ENCODE data around the gene EEF1AKMT3.
"Not testable (repeated sequence)": the region's sequence is repeated elsewhere in the genome, so short reads cannot be mapped to it uniquely, and the experiment has no call there.

Gene EEF1AKMT3

DNA sequence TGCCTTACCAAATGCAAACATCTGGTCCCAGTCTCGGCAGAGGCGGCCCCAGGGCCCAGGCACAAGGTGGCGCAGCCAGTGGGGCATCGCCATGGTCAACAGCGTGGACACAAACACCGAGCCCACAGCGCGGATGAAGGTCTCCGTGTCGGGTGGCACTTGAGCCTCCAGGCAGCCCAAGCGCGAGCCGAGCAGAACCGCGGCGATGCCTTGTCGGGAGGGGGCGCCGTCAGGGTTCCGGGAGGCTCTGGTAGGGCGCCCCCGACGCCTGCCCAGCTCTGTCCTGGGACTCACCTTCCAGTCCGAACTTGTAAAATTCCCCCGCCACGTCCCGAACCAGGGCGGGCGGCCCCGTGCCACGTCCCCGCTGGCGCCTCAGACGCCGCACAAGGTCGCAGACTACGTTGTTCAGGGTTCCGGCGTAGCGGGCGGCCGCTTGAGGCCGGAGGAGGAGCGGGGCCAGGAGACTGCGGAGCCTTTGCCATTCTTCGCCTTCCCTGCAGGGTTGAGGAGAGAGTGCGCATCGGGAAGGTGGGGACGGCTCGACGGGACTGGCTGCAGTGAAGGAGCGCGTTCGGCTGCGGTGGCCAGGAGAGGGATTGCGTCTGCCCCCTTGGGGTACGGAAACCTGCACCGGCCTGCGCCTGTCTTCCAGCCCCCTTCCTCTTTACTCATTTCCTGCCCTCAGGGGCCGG, 7.3 kb upstream of the EEF1AKMT3 start:
- DNase-seq (ENCODE audit: low read depth in 2 of 2): peak in 1 of 2 donors; percentile 35

DNA sequence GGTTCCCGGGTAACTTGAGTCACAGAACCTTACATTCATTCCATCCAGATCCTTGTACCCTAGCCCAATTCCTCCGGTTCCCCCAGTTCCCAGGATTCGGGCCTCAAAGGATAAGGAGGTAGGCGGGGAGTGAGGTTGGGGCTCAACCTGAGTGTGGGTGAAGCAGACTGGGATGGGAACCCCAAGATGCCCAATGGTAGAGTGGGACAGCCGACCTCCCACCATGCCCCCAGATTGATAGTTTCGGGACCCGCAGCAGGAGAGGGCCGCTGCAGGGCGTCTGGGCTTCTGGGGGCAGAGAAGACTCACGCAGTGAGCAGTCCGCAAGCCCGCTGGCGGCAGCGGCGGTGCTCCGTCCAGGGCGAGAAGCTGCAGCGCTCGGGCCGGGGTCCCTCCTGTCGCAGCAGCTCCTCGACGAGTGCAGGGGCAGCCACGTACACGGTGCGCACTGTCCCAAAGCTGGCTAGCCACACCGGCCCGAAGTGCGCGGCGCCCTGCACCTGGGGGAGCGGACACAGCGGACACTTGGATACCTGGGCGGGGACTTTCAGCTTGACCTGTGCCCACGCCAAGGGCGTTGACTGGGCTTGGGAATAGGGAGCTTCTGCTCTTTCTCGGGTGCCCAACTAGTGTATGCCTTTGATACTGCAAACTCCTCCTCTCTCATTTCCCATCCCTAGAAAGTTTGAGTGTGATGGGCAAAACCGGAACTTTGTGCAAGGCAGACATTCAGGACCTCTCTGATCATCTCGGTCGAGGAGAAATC, 6.5 kb upstream of the EEF1AKMT3 start:
- DNase-seq (ENCODE audit: low read depth in 2 of 2): no peak

DNA sequence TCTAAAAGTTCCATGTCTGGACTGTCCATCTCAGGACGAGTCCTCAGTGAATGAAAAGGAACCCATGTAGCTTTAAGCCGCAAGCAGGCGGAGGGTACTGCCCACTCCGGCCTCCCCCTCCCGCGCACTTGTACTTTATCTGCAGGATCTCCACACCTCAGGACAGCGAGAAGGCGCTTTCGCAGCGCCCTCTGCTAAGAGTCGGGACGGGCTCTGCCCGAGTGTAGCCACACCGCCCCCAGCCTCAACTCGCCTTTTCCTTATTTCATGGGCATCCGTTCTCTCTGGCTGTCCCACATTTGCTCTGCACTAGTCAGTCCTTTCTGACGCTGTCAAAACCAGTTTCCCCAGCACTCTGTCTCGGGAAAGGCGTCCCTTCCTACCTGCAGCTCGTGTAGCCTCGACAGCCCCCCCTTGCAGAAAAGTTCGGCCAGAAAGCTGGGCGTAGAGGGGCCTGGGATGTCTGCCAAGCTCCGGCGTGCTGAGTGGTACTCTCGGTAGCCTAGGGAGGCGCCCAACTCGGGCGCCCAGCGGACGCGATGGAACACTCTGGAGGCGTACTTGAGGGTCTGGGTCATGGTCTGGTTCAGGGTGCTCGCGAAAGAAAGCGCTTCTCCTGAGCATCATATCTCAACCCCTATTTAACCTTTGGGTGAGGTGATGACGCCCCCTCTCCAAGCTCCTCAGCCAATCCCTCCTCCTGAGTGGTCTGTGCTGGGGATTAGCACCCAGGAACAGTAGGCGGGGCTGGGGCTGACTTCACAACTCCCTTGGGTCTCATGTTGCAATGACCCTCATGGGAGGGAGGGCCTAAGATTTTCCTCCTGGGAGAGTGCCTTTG, 5.7 kb upstream of the EEF1AKMT3 start, which contains the start of gene CYP27B1:
CYP27B1 (minus strand) TSS at position 615 of the 841 bp plus-strand sequence; CDS start at position 578, 37 bp downstream.
- DNase-seq (ENCODE audit: low read depth in 2 of 2): no peak

DNA sequence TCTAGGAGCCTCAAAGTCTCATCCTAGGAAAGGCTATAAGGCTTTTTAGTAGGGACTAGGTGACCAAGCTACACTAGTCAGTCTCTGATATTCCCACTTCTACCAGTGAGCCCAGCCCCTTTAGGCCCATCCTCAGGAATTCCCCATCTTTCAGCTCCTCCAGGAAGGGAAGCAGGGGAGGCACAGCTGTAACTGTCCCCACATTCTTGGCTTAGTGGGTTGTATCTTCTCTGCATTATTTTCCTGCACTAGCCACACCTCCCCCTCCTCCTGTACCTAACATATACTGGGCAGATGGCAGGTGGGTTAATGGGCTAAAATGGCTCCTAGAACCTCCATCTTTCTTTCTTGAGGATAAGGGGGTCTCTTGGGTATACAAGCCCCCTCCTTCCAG, 5.1 kb upstream of the EEF1AKMT3 start:
- no peak for DNase-seq (ENCODE audit: low read depth in 2 of 2)

DNA sequence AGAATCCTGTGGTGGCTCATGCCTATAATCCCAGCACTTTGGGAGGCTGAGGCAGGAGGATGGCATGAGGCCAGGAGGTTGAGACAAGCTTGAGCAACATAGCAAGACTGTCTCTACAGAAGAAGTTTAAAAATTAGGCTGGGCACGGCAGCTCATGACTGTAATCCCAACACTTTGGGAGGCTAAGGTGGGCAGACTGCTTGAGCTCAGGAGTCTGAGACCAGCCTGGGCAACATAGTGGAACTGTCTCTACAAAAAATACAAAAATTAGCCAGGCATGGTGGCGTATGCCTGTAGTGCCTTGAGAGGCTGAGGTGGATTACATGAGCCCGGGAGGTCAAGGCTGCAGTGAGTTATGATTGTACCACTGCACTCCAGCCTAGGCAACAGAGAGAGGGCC, 4.5 kb upstream of the EEF1AKMT3 start:
- DNase-seq (ENCODE audit: low read depth in 2 of 2): no peak

DNA sequence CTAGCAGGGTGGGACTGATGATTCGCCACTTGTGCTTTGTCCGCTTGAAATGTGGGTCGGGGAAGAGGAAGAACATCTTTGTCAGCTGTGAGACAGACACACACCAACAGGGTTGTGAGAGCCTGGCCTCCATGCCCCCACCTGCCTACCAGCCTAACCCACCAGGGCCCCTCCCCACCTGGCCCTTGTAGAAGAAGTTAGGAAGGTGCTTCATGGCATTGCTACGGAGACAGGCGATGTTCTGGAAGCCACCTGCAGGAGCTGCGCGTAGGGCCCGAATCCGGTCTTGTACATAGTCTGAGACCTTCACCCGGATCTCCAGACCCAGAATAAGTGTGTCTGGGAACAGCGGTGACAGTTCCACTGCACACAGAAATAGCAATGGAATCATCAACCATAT, 2.8 kb upstream of the EEF1AKMT3 start:
- DNase-seq (ENCODE audit: low read depth in 2 of 2): no peak

DNA sequence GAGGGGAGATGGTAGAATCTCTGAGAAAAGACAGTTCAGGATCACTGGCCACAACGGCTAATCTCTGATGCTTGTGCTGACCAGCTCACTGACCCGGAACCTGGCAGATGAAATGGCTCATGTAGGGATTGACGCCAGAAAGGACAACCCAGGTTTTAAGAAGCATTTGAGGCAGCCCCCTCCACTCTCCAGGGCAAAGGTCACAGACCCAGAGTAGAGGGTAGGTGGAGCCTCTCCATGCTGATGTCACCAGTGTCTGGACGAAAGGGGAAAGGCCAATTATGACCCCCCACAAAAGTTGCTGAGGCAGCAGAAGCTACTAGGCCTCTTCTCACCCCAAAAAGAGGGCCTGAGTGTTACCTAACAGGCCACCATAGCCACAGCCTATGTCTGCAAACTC, 1.7 kb upstream of the EEF1AKMT3 start:
- DNase-seq (ENCODE audit: low read depth in 2 of 2): no peak

DNA sequence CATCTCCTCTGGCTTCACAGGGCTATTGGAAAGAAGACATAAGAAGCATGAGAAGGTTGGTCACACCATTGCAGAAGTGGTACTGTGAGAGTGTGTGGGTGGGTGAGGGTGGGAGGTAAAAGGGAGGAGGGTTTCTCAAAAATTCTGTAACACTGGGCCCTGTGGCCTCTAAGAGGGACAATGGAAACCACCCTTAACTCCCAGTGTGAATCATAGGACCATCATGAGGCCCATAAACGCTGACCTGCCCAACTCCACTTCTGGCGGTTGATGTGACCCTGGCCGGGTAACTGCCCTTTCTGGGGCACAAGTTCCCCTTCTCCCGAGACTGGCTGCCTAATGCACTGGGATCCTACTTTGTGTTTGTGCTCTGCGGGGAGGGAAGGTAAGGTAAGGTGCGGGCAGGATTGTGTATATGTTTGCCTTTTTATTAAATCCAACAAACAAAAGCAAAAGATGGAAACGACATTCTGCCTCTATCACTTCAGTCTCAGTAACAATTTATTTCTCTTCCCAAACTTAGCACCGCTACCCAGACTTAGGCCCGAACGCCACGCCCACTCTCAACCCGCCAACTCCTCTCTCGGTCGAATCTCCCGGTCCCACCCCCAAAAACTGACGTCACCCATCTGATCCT, 1.1 kb upstream of the EEF1AKMT3 start:
- DNase-seq (ENCODE audit: low read depth in 2 of 2): peak; percentile 75 to 87

DNA sequence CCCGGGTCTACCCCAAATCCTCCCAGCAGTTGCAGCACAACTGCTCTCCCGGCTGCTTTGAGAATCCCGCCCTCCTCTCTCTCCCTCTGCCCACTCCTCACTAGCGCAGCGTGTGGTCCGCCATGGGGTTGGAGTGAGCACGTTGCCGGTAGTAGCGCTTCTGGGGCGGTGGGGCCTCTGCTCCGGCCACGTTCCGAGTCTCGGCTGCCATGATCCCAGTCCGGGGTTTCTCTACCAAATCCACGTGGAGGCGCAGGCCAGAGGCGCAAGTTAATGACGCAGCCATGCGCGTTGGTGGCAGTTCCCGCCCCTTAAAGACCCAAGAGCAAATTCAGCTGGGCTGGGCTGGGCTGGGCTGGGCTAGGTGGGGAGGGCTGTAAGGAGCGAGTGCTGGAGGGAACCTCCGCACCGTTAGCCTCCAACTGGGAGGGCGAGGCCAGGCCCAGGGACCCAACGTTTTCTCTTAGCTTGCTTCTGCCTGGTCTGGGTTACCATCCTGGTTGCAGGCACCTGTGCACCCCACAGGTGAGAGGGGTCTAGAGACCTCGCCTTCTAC, 463 bp upstream of the EEF1AKMT3 start, which contains the start of gene METTL1:
METTL1 (minus strand) TSS at position 233 of the 556 bp plus-strand sequence; CDS start at position 211, 22 bp downstream.
- DNase-seq (ENCODE audit: low read depth in 2 of 2): peak; percentile 85 to 93

DNA sequence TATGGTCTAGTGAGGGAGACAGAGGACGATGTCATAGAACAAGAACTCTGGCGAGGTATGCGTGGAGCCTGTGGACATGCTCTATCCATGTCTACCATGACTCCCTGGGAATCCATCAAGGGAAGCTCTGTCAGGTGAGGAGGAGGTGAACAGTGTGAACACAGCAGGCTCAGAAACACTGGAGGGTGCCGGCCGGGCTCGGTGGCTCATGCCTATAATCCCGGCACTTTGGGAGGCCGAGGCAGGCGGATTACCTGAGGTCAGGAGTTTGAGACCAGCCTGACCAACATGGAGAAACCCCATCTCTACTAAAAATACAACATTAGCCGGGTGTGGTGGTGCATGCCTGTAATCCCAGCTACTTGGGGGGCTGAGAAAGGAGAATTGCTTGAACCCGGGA, 2.2 kb downstream of the EEF1AKMT3 start:
- DNase-seq (ENCODE audit: low read depth in 2 of 2): not testable (repeated sequence)

DNA sequence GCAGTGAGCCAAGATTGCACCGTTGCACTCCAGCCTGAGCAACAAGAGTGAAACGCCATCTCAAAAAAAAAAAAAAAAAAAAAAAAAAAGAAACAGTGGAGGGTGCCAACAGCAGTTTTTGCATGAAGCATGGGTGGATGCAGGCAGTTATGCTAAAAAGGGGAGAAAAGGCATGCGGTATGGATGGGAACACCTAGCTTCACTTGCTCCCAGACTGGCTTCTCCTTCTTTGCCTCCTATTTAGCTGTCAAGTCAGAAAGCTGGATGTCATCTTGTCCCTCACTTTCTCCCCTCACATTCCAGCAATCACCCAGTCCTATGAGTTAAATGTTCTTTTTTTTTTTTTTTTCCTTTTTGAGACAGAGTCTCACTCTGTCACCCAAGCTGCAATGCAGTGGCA, 2.6 kb downstream of the EEF1AKMT3 start:
- DNase-seq (ENCODE audit: low read depth in 2 of 2): no peak

DNA sequence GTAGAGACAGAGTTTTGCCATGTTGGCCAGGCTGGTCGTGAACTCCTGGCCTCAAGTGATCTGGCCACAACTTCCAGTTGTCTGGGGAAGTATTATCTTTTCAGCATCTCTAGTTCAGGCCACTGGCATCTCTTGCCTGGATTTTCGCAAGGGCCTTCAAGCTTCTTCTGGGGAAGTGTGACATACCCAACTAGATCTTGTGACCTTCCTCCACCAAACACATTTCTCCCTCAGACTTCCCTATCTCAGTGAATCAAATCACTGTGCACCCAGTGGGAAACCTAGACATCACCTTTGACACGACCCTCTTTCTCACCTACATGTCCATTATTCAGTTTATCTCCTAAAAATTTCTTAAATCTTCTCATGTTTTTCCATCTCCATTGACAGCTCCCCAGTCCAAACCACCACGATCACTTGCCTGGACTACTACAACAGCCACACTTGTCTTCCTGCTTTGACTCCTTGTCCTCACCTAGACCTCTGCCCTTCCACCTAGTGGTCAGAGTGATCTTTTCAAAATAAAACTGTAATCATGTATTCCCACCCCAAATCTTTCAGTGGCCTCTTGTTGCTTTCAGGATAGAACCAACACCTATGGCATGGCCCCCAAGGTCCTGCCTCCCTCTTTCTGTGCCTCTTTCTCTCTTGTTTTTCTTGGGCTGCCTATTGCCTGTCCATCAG, 3.3 kb downstream of the EEF1AKMT3 start:
- no peak for DNase-seq (ENCODE audit: low read depth in 2 of 2)

DNA sequence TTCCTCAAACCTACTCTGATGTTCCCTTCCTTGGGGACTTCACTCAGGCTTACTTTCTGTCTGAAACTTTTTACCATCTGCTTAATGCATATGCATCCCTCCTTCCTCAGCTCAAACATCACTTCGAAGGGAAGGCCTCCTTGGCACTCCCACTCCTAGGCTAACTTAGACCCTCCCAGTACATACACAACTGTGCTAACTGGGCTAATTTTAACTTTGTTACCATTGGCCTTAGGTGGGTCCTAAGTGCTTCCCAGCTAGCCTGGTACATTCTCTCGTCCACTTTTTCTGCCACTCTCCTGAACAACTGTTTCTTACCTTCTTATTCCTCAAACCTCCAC, 3.8 kb downstream of the EEF1AKMT3 start:
- DNase-seq (ENCODE audit: low read depth in 2 of 2): no peak

DNA sequence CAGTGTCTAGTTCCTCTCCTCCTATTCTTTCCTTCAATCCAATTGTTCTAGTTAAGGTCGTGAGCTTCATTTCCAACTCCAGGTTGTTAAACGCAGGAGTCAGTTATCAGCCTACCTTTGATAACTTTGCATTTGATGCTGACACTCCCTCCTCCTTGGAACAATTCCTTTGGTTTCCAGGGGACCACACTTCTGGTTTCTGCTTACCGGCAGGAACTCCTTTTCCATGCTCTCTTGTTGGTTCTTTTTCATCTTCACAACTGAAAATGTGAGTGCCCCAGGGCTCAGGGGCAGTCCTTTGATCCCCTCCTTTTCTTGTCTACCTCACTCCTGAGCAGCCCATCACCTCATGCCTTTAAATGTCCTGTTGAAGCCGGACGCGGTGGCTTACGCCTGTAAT, 5.0 kb downstream of the EEF1AKMT3 start:
- no peak for DNase-seq (ENCODE audit: low read depth in 2 of 2)

DNA sequence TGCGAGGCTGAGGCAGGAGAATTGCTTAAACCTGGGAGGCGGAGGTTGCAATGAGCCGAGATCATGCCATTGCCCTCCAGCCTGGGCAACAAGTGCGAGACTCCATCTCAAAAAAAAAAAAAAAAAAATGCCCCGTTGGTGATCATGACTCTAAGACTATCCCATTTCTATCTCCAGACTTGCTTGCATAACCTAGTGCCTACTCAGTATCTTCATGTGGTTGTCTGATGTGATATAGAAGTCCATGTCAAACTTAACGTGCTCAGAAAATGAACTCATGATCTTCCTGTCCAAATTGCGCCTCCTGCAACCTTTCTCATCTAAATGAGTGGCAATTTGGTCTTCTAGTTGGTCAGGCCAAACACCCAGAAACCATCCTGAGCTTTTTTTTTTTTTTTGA, 5.5 kb downstream of the EEF1AKMT3 start:
- DNase-seq (ENCODE audit: low read depth in 2 of 2): no peak

DNA sequence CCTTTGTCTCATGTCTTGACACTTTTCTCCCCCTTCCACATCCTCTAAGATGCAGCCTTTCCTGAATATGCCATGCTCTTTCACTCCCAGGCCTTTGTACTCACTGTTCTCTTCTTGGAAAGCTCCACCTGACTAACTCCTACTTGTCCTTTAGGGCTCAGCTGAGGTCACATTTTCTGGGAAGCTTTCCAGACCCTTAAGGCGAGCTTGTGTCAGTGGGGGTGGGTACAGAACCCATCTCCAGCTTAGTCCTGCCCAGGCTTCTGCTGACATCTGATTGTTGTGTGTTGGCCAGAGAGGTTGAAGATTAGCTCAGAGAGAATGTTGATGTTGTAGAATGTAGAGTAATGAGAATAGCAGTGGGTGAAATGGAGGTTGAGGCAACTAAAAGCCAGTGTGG, 7.3 kb downstream of the EEF1AKMT3 start:
- no peak for DNase-seq (ENCODE audit: low read depth in 2 of 2)

DNA sequence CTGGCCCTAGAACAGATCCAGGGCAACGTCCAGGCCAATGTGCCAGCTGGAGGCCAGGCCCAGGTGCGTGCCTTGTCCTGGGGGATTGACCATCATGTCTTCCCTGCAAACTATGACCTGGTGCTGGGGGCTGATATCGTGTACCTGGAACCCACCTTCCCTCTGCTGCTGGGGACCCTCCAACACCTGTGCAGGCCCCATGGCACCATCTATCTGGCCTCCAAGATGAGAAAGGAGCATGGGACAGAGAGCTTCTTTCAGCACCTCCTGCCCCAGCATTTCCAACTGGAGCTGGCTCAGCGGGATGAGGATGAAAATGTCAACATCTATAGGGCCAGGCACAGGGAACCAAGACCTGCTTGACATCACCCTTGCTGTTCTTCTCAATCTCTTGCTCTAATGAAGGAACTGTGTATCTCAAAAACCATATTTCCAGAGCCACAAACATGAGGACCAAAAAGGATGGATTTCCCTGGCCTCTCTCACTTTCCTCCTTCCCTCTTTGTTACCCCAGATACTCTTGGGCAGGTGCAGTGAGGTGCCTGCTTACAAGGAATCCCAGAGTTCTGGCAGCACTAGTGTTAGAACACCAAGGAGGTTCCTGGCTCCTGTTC, 8.0 kb downstream of the EEF1AKMT3 start:
- no peak for DNase-seq (ENCODE audit: low read depth in 2 of 2)

DNA sequence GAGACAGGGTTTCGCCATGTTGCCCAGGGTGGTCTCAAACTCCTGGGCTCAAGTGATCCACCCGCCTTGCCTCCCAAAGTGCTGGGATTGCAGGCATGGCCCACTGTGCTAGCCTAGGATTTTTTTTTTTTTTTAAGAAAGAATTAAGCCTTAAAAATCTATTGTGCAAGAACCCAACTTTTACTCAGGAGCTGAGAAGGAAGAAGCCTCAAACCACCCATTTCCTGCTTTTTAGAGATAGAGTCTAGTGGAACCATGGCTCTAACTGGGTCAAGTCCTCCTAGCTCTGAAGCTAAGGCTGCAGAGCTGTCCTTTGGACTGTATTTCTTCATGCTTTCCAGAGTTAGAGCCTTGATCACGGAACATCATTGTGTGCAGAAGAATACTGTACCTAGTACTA, 8.8 kb downstream of the EEF1AKMT3 start:
- DNase-seq (ENCODE audit: low read depth in 2 of 2): no peak

DNA sequence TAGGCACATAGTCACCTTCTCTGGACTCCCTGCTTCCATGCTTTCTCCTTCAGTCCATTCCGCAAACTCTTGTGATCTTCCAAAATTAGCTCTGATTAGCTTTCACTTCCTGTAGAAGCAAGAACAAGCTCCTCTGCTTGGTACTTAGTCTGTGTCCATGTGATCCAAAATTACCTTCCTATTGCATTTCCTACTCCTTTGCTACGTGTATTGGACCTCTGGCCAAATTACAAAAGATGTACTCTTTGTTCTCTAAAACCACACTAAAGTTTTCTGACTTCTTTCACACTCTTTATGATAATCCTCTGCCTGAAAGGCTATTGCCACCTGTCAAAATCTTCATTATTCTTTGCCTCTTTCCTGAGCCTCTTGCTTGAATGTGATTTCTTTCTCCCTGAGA, 9.4 kb downstream of the EEF1AKMT3 start:
- no peak for DNase-seq (ENCODE audit: low read depth in 2 of 2)

DNA sequence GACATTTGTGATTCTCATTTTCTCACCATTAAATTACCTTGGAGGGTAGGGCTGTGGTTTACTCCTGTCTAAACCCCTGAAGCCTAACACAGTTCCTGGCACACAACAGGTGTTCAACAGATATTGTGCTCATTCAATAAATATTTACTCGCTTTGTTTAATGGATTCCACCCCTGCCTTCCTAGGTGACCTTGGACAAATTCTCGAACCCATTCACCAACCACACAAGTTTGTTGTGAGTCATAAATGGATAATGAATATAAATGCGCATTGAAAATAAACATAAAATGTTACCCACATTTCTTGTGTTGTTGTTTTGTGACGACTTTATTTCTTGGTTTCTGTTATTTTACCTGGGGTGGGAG, 9.8 kb downstream of the EEF1AKMT3 start:
- no peak for DNase-seq (ENCODE audit: low read depth in 2 of 2)
